Smooth muscle cell (in vitro differentiated cells): Measurements from ENCODE around the gene DUSP3. TPM values are rescaled to one million over a fixed set of nuclear protein-coding genes. Genes with fewer than 3 reads are reported as not detected.
"Not testable (repeated sequence)": the region's sequence is repeated elsewhere in the genome, so short reads cannot be mapped to it uniquely, and the experiment has no call there.

ENCODE experiments used
- DNase-seq: peaks from one replicate; lab custom pipeline; 2025; ENCODE audit not compliant: unreplicated experiment; lab: John Stamatoyannopoulos, UW
- H2AFZ ChIP-seq: fragments of 200-600 bp; sonication (generic); 2 replicates; pipeline ENCODE4 v1.6.0; 2016; ENCODE audit warnings: antibody characterized with exemption, low read depth, mild to moderate bottlenecking
- H3F3A ChIP-seq: fragments of 200-600 bp; sonication (generic); 2 replicates; pipeline ENCODE4 v1.6.0; 2017; ENCODE audit warnings: antibody characterized with exemption, low read depth
- H3K27ac ChIP-seq: fragments of 200-600 bp; sonication (generic); 2 replicates; pipeline ENCODE4 v1.5.1; 2016; ENCODE audit warnings: low read depth, mild to moderate bottlenecking
- H3K27me3 ChIP-seq: fragments of 200-600 bp; sonication (generic); 2 replicates; pipeline ENCODE4 v1.6.1; 2016; ENCODE audit warnings: low read depth, mild to moderate bottlenecking
- H3K36me3 ChIP-seq: fragments of 200-600 bp; sonication (generic); 2 replicates; pipeline ENCODE4 v1.5.1; 2016; ENCODE audit warnings: low read depth
- H3K4me1 ChIP-seq: fragments of 200-600 bp; sonication (generic); 2 replicates; pipeline ENCODE4 v1.5.1; 2016; ENCODE audit warnings: low read depth
- H3K4me2 ChIP-seq: fragments of 200-600 bp; sonication (generic); 2 replicates; pipeline ENCODE4 v1.6.0; 2016; ENCODE audit warnings: mild to moderate bottlenecking
- H3K4me3 ChIP-seq: fragments of 200-600 bp; sonication (generic); 2 replicates; pipeline ENCODE4 v1.5.1; 2016; ENCODE audit warnings: mild to moderate bottlenecking
- H3K79me2 ChIP-seq: fragments of 200-600 bp; sonication (generic); 2 replicates; pipeline ENCODE4 v1.6.0; 2016; ENCODE audit warnings: low read depth, mild to moderate bottlenecking
- H3K9ac ChIP-seq: fragments of 200-600 bp; sonication (generic); 2 replicates; pipeline ENCODE4 v1.6.0; 2016; ENCODE audit warnings: low read depth
- H3K9me3 ChIP-seq: fragments of 200-600 bp; sonication (generic); replicated peaks from 2 replicates; pipeline ENCODE4 v1.5.1; 2016; ENCODE audit warnings: low read depth
- H4K20me1 ChIP-seq: fragments of 200-600 bp; sonication (generic); 2 replicates; pipeline ENCODE4 v1.6.0; 2016; ENCODE audit warnings: low read depth
- WGBS: methylation state at CpG from one replicate; pipeline ENCODE4 v1.1.7; 2016; ENCODE audit warnings: low lambda C conversion rate; 5-methylcytosine and 5-hydroxymethylcytosine counted together
- polyA plus RNA-seq: library from polyadenylated mRNA; unstranded; fragments of >200 nt; fragmentation: Nextera tagmentation; extraction: Ambion mirVana; gene quantifications from 2 replicates; pipeline ENCODE4 v1.2.1, GENCODE V29; 2016
- total RNA-seq: library from RNA; depleted of rRNA; stranded (reverse); fragments of >200 nt; gene quantifications from 2 replicates; pipeline ENCODE4 v1.2.3, GENCODE V29; 2014
- TF ChIP-seq, protein P1 (sequence below): fragments of 200-600 bp; sonication (generic); IDR thresholded peaks from 2 replicates; pipeline ENCODE4 v1.5.1; 2017; ENCODE audit warnings: borderline replicate concordance, mild to moderate bottlenecking, antibody characterized with exemption; ENCODE audit not compliant: insufficient read depth, poor library complexity, severe bottlenecking

DUSP3 gene
- total and polyA plus RNA-seq, 2 experiments from 2014 or later = 25.6 to 34.4 TPM

DNA sequence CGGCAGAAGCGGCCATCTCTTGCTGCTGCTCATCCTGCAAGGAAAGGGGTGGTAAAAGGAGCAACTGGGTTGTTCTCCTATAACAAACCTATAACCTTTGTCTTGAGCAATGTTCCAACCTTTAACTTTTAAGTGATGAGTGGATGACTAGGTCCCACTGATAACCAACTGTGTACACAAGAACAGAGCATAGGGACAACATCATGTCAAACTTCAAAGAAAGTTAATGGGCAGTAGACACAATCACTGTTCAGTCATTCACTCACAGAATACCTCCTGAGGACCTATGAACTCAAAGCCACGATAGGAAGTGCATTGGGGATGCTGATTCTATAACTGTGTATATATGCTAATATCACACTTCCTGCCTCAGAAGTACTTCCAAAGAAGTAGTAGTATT, 23.1 kb upstream of the DUSP3 start:
- Histone ChIP-seq H3K4me3 (no peak overlapping the region), H3K79me2 (no peaks in the 10 kb centered on the region), H3K36me3 (no peaks in the 10 kb centered on the region), H3K27ac (no peak overlapping the region), H3K9ac (no peak overlapping the region), H4K20me1 (no peaks in the 10 kb centered on the region), H3K4me1 (no peaks in the 10 kb centered on the region), H3K27me3 (no peaks in the 10 kb centered on the region), H3F3A (no peaks in the 10 kb centered on the region), H2AFZ (no peak overlapping the region), H3K9me3 (no peaks in the 10 kb centered on the region), H3K4me2 (no peak overlapping the region)
- DNase-seq = no peak
- TF ChIP-seq, protein P1, sequence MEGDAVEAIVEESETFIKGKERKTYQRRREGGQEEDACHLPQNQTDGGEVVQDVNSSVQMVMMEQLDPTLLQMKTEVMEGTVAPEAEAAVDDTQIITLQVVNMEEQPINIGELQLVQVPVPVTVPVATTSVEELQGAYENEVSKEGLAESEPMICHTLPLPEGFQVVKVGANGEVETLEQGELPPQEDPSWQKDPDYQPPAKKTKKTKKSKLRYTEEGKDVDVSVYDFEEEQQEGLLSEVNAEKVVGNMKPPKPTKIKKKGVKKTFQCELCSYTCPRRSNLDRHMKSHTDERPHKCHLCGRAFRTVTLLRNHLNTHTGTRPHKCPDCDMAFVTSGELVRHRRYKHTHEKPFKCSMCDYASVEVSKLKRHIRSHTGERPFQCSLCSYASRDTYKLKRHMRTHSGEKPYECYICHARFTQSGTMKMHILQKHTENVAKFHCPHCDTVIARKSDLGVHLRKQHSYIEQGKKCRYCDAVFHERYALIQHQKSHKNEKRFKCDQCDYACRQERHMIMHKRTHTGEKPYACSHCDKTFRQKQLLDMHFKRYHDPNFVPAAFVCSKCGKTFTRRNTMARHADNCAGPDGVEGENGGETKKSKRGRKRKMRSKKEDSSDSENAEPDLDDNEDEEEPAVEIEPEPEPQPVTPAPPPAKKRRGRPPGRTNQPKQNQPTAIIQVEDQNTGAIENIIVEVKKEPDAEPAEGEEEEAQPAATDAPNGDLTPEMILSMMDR = no peak
- 94% methylated on average over 3 of the region's 3 CpGs for WGBS

DNA sequence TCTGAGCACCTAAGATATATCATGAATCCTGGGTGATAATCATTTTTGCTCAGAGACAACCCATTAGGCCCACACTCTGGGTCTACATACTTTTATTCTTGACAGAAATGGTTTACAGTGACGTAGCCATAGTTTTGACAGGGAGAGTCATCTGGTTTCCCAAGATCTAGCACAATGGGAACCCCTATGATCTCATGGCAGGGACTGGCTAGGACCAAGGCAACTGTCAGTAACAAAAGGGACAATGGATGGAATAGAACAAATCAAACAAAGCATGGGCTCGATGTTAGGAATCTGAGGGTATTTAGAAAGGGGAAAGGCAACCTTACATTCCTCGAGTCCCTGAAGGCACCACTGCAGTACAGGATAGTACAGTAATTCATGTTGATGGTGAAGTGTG, 22.0 kb upstream of the DUSP3 start:
- TF ChIP-seq, protein P1 = no peak
- no peak overlapping the region for H3K4me3 ChIP-seq
- H3K9me3 ChIP-seq = no peaks in the 10 kb centered on the region
- no peak overlapping the region for H3K4me2 ChIP-seq
- no peaks in the 10 kb centered on the region for H3K36me3 ChIP-seq
- H4K20me1 ChIP-seq = no peaks in the 10 kb centered on the region
- H3K27ac ChIP-seq = no peak overlapping the region
- no peaks in the 10 kb centered on the region for H3K27me3 ChIP-seq
- no peak overlapping the region for H3K9ac ChIP-seq
- no peaks in the 10 kb centered on the region for H3F3A ChIP-seq
- no peak overlapping the region for H2AFZ ChIP-seq
- WGBS = 98% methylated on average over 3 of the region's 3 CpGs
- no peaks in the 10 kb centered on the region for H3K79me2 ChIP-seq
- H3K4me1 ChIP-seq = no peaks in the 10 kb centered on the region
- DNase-seq = no peak

DNA sequence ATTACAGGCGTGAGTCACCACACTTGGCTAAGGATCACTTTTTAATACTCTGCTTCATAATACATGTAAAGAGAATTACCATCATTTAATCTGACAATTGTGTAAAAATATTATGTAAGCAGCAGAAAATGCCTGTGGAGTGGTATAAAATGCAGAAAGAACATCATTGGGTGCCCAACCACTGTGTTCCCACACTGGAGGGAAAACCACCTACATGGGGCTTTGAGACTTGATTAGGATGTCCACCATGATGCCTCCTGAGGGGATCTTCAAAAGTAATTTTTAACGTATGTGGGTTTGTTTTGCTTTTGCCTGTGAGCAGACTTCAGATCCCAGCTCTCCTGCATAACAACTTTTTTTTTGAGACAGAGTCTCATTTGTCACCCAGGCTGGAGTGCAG, 20.3 kb upstream of the DUSP3 start:
- H3K9me3 ChIP-seq = no peaks in the 10 kb centered on the region
- WGBS = 95% methylated on average over 2 of the region's 2 CpGs
- no peaks in the 10 kb centered on the region for H3F3A ChIP-seq
- H4K20me1 ChIP-seq = no peaks in the 10 kb centered on the region
- DNase-seq = no peak
- TF ChIP-seq, protein P1 = no peak
- no peaks in the 10 kb centered on the region for H3K36me3 ChIP-seq
- no peak overlapping the region for H3K9ac ChIP-seq
- H3K79me2 ChIP-seq = no peaks in the 10 kb centered on the region
- H3K4me1 ChIP-seq = no peaks in the 10 kb centered on the region
- no peak overlapping the region for H2AFZ ChIP-seq
- no peak overlapping the region for H3K4me2 ChIP-seq
- H3K4me3 ChIP-seq = no peak overlapping the region
- H3K27ac ChIP-seq = no peak overlapping the region
- H3K27me3 ChIP-seq = no peaks in the 10 kb centered on the region

GRCh38 chr17:43798024-43798423, 19.2 kb upstream of the DUSP3 start:
- H3K27me3 ChIP-seq, H3F3A ChIP-seq, H3K9ac ChIP-seq, H3K4me2 ChIP-seq, H2AFZ ChIP-seq, H3K4me3 ChIP-seq, DNase-seq, H4K20me1 ChIP-seq, H3K36me3 ChIP-seq, H3K4me1 ChIP-seq, H3K79me2 ChIP-seq, H3K27ac ChIP-seq, H3K9me3 ChIP-seq: not testable (repeated sequence)
- WGBS = 86% methylated on average over 9 of the region's 9 CpGs

GRCh38 chr17:43792668-43793067, 13.9 kb upstream of the DUSP3 start:
- not testable (repeated sequence) for H2AFZ ChIP-seq, H3F3A ChIP-seq, H3K27ac ChIP-seq, DNase-seq, H3K4me3 ChIP-seq, H3K36me3 ChIP-seq, H3K27me3 ChIP-seq, H3K9me3 ChIP-seq, H3K79me2 ChIP-seq, H3K9ac ChIP-seq, H3K4me1 ChIP-seq, H4K20me1 ChIP-seq, H3K4me2 ChIP-seq
- 93% methylated on average over 4 of the region's 4 CpGs for WGBS
